SK-N-SH treated with all-trans-retinoic acid at 6 μM for 48 hours (cell line): Measurements from ENCODE around the gene XPNPEP2.

Experiments used
- CREB5 ChIP-seq: fragments of 250-450 bp; sonication (Bioruptor Pico); IDR thresholded peaks from 2 replicates; pipeline ENCODE4 v1.5.1; 2020; ENCODE audit warnings: low read depth, mild to moderate bottlenecking, moderate library complexity
- ESRRG ChIP-seq: fragments of 250-450 bp; sonication (Bioruptor Pico); IDR thresholded peaks from 2 replicates; pipeline ENCODE4 v1.6.1; 2021; ENCODE audit warnings: mild to moderate bottlenecking
- POU6F1 ChIP-seq: fragments of 250-450 bp; sonication (Bioruptor Pico); IDR thresholded peaks from 2 replicates; pipeline ENCODE4 v1.8.0; 2021; ENCODE audit warnings: low read depth, mild to moderate bottlenecking, moderate library complexity, borderline replicate concordance
- PPARA ChIP-seq: fragments of 250-450 bp; sonication (Bioruptor Pico); IDR thresholded peaks from 2 replicates; pipeline ENCODE4 v1.5.0; 2020; ENCODE audit warnings: mild to moderate bottlenecking, borderline replicate concordance
- RARB ChIP-seq: fragments of 250-450 bp; sonication (Bioruptor Pico); IDR thresholded peaks from 2 replicates; pipeline ENCODE4 v1.8.0; 2021; ENCODE audit warnings: mild to moderate bottlenecking, moderate library complexity
- SNAI2 ChIP-seq: fragments of 250-450 bp; sonication (Bioruptor Pico); IDR thresholded peaks from 2 replicates; pipeline ENCODE4 v1.5.0; 2020; ENCODE audit warnings: mild to moderate bottlenecking, moderate library complexity
- TCF4 ChIP-seq: fragments of 250-450 bp; sonication (Bioruptor Pico); IDR thresholded peaks from 2 replicates; pipeline ENCODE4 v1.8.0; 2021; ENCODE audit warnings: mild to moderate bottlenecking, moderate library complexity, borderline replicate concordance
- TOX ChIP-seq: fragments of 250-450 bp; sonication (Bioruptor Pico); IDR thresholded peaks from 2 replicates; pipeline ENCODE4 v1.8.0; 2021; ENCODE audit warnings: mild to moderate bottlenecking, moderate library complexity, borderline replicate concordance
- TSHZ2 ChIP-seq: fragments of 250-450 bp; sonication (Bioruptor Pico); IDR thresholded peaks from 2 replicates; pipeline ENCODE4 v1.5.0; 2020; ENCODE audit warnings: mild to moderate bottlenecking, moderate library complexity
- ZFP3 ChIP-seq: fragments of 250-450 bp; sonication (Bioruptor Pico); IDR thresholded peaks from 2 replicates; pipeline ENCODE4 v1.5.0; 2020; ENCODE audit warnings: mild to moderate bottlenecking, moderate library complexity
- TF ChIP-seq, protein P1 (sequence below): fragments of 250-450 bp; sonication (Bioruptor Pico); IDR thresholded peaks from 2 replicates; pipeline ENCODE4 v1.8.0; 2020; ENCODE audit warnings: mild to moderate bottlenecking, moderate library complexity, borderline replicate concordance

GRCh38 chrX:129798456-129798855 is 59.7 kb downstream of the XPNPEP2 start:
- no peak for TF ChIP-seq PPARA (CRISPR knock-in tag)
- TF ChIP-seq POU6F1 (CRISPR knock-in tag): no peak
- no peak for TF ChIP-seq TCF4 (CRISPR knock-in tag)
- TF ChIP-seq SNAI2 (CRISPR knock-in tag): no peak
- TF ChIP-seq, protein P1, sequence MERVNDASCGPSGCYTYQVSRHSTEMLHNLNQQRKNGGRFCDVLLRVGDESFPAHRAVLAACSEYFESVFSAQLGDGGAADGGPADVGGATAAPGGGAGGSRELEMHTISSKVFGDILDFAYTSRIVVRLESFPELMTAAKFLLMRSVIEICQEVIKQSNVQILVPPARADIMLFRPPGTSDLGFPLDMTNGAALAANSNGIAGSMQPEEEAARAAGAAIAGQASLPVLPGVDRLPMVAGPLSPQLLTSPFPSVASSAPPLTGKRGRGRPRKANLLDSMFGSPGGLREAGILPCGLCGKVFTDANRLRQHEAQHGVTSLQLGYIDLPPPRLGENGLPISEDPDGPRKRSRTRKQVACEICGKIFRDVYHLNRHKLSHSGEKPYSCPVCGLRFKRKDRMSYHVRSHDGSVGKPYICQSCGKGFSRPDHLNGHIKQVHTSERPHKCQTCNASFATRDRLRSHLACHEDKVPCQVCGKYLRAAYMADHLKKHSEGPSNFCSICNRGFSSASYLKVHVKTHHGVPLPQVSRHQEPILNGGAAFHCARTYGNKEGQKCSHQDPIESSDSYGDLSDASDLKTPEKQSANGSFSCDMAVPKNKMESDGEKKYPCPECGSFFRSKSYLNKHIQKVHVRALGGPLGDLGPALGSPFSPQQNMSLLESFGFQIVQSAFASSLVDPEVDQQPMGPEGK (CRISPR knock-in tag): no peak
- no peak for TF ChIP-seq TSHZ2
- no peak for TF ChIP-seq ESRRG
- no peak for TF ChIP-seq TOX (CRISPR knock-in tag)
- no peak for TF ChIP-seq ZFP3 (CRISPR knock-in tag)
- TF ChIP-seq RARB (CRISPR knock-in tag): no peak
- TF ChIP-seq CREB5: no peak
